ENCODE results near the gene NT5DC3.

DNA sequence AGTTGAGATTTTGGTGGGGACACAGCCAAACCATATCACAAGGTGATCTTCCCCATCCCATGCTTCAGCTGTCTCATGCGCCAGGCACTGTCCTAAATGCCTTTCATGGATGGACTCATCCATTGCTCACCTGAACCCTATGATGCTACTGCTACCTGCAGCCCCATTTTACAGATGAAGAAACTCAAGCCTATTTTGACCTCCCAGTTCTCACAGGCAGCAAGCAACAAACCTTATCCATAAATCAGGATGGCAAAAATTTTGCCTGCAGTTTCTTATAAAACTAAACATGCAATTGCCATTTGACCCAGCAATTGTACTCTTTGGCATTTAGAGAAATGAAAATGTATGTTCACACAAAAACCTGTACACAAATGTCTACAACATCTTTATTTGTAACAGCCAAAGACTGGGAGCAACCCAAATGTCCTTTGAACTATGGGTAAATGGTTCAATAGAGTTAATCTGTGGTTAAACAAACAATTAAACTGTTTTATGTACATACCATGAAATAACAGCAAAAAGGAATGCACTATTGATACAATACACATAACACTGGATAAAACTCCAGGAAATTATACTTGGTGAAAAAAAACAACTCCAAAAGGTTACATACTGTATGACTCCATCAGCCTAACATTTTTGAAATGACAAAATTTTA lies 2.6 kb downstream of the NT5DC3 start:
- TF ChIP-seq FOXA1 (IDR thresholded peaks at IDR 0.05): peak; percentile 91
- TF ChIP-seq, protein P1, sequence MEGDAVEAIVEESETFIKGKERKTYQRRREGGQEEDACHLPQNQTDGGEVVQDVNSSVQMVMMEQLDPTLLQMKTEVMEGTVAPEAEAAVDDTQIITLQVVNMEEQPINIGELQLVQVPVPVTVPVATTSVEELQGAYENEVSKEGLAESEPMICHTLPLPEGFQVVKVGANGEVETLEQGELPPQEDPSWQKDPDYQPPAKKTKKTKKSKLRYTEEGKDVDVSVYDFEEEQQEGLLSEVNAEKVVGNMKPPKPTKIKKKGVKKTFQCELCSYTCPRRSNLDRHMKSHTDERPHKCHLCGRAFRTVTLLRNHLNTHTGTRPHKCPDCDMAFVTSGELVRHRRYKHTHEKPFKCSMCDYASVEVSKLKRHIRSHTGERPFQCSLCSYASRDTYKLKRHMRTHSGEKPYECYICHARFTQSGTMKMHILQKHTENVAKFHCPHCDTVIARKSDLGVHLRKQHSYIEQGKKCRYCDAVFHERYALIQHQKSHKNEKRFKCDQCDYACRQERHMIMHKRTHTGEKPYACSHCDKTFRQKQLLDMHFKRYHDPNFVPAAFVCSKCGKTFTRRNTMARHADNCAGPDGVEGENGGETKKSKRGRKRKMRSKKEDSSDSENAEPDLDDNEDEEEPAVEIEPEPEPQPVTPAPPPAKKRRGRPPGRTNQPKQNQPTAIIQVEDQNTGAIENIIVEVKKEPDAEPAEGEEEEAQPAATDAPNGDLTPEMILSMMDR (IDR thresholded peaks at IDR 0.05; ENCODE audit: low read depth, low read length, missing input control): no peak
